Stimulated activated CD4-positive, alpha-beta T cell treated with anti-CD3 and anti-CD28 coated beads, TNF-alpha, amount 100 ng/mL, for 4 hours (primary cell): Measurements from ENCODE around the gene POLR2H.

ENCODE experiments used
- DNase-seq, 3 experiments: peaks; one replicate each; pipeline ENCODE4 v3.0.0-alpha.2; 2020; ENCODE audit warnings: low read depth in 3 of 3

The POLR2H gene

GRCh38 chr3:184371570-184372018, 10.1 kb downstream of the POLR2H start:
- DNase-seq: peak in 2 of 3 experiments; percentile 39 to 42

GRCh38 chr3:184372296-184372821, 10.8 kb downstream of the POLR2H start:
- no peak for DNase-seq

DNA sequence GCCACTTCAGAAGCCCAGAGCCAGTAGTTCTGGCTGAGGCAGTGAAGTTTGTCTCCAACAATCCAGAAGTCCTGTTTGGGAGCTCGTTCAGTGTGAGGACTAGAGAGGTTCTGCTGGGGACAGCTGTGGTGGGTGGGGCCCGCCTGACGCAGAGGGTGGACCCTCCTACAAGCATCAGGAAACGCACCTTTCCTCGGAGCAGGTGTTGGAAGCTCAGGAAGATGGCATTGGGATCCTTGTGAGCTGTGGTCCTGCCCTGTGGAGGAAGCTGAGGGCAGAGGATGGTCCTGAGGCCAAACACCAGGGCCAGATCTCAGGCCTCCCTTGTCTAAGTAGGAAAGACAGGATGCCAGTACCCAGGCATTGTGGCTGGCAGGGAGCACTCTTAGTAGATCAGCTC, 11.4 kb downstream of the POLR2H start:
- DNase-seq: no peak

GRCh38 chr3:184373422-184373821, 11.9 kb downstream of the POLR2H start:
- DNase-seq: no peak

GRCh38 chr3:184375747-184376461, 14.4 kb downstream of the POLR2H start:
- DNase-seq: no peak

DNA sequence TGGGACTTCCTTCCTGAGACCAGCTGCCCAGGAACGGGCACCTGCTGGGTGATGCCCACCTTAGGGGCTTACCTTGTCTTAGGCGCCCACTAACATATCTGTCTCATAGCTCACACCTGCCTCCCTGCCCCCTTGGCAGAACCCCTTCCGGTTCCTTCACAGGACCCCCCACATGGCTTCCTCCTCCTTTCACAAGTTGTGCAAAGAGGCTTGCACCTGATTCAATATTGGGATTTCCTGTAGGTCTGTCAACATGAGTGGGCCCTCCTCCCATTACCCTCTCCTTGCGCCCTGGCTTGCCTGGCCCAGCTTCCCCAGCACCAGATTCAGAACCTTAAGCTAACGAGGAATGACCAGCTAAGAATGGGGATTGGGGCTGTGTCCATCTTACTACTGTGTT, 15.9 kb downstream of the POLR2H start:
- DNase-seq: no peak

- DNase-seq: no peak
Measured at GRCh38 chr3:184377882-184378445, 16.5 kb downstream of the POLR2H start, which contains the start of gene THPO. Gene THPO (minus strand): TSS chr3:184378207. CDS start chr3:184376259, 1,948 bp downstream.

- DNase-seq: no peak
Measured at GRCh38 chr3:184378651-184379357, 17.3 kb downstream of the POLR2H start.

DNA sequence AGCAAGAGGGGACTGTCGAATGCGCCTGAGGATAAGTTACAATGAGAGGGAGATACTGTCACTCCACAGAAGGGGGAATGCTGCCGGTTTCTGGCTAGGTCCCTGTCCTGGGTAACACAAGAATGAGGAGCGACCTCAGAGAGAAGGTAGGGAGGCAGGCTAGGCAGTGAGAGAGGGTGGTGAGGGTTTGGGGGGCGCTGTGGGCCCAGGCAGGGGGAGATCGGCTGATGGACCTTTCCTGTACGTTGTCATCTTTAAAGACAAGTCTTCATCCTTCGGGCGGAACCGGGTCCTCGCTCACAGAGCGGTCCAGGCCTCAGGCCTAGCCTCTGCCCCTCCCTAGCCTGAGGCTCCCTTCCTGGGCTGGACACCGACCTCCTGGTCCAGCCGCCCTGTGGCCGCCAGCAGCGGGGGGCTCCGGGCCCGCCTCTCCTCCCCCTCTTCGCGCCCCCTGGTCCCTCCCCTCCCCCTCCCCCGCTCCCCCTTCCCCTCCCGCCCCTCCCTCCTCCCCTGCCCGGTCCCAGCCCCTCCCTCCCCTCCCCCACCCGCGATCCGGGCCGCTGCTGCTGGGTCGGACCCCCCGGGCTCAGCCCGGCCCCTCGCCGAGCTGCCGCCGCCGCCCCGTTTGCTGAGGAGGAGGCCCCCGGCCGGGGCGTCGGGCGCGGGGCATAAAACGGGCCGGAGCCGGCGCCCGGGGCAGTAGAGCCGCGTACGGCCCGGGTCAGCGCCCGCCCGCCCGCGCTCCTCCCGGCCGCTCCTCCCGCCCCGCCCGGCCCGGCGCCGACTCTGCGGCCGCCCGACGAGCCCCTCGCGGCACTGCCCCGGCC, 18.1 kb downstream of the POLR2H start, which contains the start of gene CHRD:
TSS of gene CHRD (plus strand) at position 697 of the 827 bp plus-strand sequence. CDS start 265 bp downstream, outside the sequence.
- DNase-seq: no peak

DNA sequence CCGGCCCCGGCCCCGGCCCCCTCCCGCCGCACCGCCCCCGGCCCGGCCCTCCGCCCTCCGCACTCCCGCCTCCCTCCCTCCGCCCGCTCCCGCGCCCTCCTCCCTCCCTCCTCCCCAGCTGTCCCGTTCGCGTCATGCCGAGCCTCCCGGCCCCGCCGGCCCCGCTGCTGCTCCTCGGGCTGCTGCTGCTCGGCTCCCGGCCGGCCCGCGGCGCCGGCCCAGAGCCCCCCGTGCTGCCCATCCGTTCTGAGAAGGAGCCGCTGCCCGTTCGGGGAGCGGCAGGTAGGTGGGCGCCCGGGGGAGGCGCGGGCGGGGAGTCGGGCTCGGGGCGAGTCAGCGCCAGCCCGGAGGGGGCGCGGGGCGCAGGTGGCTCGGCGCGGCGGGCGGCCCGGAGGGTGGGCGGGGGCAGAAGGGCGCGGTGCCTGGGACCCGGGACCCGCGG, 18.7 kb downstream of the POLR2H start:
- no peak for DNase-seq

DNA sequence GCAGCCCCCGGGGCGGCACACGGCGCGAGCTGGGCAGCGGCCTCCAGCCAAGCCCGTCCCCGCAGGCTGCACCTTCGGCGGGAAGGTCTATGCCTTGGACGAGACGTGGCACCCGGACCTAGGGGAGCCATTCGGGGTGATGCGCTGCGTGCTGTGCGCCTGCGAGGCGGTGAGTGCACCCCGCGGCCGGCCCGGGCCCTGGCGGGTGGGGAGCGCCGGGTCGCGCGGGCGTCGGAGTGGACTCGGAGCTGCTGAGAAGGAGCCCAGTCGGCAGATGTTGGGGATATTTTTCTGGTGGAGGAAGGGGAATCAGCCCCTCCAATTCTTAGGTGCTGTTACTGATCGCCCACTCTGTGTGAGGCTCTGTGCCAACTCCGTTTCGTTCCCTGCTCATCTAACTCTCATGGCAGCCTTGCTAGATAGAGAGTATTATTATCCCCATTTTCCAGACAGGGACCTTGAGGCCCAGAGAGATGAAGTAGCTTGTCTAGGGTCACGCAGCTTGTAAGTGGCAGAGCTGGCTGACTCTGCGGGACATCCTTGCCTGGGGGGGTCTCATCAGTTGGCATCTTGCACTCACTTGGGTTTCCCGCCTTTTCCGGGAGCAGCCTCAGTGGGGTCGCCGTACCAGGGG, 19.2 kb downstream of the POLR2H start:
- no peak for DNase-seq

- DNase-seq: no peak
Measured at GRCh38 chr3:184381261-184382224, 20.0 kb downstream of the POLR2H start.

DNA sequence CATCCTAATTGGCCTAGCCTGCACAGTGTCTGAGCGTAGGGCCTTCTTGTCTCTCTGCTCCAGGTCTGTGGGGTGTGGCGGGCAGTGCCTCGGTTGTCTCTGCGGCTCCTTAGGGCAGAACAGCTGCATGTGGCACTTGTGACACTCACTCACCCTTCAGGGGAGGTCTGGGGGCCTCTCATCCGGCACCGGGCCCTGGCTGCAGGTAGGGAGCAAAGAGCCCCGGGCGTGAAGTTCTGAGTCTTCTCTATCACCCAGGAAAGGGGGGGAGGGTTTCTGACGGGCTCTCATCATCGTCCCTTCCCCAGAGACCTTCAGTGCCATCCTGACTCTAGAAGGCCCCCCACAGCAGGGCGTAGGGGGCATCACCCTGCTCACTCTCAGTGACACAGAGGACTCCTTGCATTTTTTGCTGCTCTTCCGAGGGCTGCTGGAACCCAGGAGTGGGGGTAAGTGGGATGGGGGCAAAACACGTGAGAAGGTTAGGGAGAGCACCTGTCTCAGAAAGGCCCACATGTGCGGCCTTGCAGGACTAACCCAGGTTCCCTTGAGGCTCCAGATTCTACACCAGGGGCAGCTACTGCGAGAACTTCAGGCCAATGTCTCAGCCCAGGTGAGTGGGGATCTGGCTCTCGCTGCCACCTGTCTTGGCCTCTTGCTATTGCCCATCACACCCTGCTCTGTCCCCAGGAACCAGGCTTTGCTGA, 21.0 kb downstream of the POLR2H start:
- no peak for DNase-seq

- no peak for DNase-seq
Measured at GRCh38 chr3:184383033-184383740, 21.7 kb downstream of the POLR2H start.

- DNase-seq: no peak
Measured at GRCh38 chr3:184384342-184384741, 22.8 kb downstream of the POLR2H start.

DNA sequence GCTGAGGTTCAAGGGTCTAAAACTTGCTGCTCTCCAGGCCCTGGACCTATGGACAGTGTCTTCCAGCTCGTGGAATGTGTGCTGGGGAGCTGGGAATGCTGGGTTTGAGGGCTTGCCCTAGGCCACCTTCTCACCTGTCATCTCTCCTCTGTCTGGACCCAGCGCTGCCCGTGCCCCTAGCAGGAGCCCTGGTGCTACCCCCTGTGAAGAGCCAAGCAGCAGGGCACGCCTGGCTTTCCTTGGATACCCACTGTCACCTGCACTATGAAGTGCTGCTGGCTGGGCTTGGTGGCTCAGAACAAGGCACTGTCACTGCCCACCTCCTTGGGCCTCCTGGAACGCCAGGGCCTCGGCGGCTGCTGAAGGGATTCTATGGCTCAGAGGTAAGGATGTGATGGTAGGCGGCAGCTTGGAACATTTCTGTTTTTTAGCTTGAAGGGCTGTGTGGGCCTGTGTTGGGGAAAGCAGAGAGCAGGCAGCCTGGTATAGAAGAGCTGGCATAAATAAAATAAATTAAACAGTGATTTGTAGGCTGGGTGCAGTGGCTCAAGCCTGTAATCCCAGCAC, 23.4 kb downstream of the POLR2H start:
- DNase-seq: no peak

DNA sequence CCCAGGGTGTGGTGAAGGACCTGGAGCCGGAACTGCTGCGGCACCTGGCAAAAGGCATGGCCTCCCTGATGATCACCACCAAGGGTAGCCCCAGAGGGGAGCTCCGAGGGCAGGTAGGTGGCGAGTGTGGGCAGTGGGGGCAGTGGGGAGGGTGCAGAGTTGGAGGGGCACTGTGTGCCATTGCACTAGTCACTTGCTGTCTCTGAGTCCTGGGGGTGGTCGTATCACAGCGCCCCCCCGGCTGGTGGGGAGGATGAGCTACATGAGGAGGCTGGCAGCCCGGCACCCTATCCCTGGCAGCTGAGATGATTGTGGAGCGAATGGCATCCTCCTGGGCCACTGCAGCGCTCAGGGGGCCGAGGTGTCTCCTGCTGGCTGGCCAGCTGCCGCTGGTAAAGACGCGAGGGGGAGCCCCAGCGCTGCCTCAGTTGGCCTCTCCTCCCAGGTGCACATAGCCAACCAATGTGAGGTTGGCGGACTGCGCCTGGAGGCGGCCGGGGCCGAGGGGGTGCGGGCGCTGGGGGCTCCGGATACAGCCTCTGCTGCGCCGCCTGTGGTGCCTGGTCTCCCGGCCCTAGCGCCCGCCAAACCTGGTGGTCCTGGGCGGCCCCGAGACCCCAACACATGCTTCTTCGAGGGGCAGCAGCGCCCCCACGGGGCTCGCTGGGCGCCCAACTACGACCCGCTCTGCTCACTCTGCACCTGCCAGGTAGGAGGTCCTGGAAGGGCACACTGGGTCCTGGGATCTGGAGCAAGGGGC, 24.7 kb downstream of the POLR2H start:
- DNase-seq: no peak
